SKM-1 treated with dmso at 0.1 percent for 144 hours (cell line): ENCODE measurements around the gene NAV2.

Experiments
- DNase-seq: peaks from one replicate; lab custom pipeline; 2025; ENCODE audit not compliant: unreplicated experiment; lab: John Stamatoyannopoulos, UW

NAV2 gene

DNA sequence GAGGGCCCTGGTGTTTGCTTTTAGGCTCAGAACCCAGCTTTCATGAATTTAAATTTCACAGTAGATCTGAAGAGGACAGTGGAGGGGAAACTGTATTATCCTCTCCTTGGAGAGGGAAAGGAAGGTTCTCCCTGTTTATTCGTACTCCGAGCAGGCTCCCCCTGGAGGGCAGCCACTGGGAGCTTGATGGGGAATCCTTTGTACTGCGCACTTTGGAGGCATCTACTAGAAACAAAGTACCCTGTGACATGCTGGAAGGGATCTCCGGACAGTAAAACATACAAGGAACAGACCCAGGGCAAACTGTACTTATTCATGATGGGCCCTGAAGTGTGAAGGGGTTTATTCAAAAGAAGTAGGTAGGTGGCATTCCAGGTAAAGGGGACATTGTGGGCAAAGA, 27.2 kb downstream of the NAV2 start:
- no peak for DNase-seq

DNA sequence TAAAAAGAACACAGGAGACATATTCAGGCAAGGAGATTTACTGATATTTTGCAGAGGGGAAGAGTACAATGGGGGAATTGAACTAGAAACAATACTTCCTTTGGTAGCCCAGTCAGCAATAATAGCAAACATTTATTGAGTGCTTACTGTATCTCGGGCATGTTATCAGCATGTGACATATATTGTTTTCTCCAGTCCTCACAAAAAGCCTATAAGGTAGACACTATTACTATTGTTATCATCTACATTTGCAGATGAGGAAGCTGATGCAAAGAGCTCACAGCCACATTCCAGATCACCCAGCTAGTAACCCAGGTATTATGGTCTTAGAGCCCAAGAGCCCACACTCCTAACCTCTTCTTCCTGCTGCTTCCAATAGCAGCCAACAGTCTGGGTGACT, 27.9 kb downstream of the NAV2 start:
- DNase-seq = no peak

DNA sequence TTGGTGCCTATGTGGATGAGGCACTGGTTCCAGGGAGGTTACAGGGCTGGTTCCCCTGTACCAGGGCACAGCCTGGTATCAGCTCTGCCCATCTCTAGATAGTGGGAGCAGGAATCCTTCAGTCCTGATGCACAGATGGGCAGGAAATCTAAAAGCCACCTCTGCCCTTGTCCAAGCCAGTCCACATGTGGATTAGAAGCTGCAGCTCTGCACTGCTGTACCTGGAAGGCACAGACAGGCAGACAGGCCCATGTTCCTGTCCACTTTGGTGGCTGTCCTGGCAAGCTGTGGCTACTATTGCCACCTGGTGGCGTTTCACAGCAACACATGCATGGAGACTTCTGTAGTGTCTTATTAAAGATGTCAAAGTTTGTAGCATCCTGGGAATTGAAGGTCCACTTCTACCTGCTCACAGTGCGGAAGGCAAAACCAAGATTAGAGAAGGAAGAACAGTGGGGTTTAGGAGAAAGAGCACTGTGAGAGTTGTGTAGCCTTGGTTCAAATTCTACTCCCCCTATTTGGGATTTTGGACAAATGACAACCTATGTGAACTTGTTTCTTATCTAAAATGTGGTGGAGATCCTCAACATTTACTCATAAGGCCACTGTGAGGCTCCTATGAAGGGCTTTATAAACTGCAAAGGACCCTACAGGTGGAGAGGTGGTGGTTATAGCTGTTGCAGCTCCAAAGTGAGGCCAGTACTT, 30.1 kb downstream of the NAV2 start:
- DNase-seq = peak; percentile 57

DNA sequence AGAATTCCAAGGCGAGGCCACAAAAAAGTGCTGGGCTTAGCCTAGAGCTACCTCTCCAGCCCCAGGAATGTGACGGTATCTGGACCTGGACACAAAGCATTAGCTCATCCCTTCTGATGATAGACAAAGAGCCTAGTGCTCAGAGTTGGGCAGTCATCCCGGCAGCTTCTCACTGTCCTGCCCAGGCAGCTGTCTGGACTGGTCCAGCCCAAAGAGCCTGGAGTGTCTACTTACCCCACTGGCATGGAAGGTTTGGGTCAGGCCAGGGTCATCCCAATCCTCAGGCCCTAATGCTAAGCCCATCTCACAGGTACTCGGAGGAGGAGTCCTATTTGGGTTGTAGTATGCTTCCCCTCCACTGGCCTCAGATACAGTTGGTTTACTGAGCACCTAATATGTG, 31.0 kb downstream of the NAV2 start:
- no peak for DNase-seq

DNA sequence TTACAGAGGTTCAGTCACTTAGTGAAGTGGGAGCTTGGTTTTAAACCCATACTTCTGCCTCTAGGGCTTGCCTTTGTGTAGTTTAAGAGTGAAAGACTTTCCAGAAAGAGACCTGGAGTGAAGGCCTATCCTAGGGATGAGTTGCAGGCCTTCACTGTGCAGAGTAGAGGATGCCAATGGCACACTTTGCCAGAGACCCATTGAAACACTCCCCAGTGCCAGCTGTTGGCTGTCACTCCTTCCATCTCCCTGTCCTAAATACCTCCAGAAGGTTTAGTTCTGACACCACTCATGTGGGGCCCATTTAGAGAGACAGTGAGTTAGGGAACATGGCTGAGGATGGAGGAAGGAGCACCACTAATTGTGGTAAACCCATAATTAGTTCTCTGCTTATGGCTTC, 31.5 kb downstream of the NAV2 start:
- DNase-seq = no peak

DNA sequence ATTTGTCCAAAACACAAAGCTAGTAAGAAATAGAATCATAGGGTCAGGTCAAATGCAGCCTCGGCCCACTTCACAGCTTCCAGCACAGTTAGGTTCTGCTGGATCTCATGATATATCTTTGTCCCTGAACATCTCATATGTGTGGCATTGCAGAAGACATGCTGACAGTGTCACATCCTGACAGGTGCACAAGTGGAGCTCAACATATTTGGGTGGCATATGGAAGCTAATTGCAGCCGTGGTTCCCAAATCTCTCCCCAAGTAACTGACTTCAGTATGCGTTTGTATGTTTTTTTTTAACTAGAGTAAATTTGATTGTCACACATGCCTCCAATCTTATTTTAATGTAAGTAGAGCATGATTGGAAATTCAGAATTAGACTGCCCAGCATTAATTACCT, 33.4 kb downstream of the NAV2 start:
- no peak for DNase-seq

DNA sequence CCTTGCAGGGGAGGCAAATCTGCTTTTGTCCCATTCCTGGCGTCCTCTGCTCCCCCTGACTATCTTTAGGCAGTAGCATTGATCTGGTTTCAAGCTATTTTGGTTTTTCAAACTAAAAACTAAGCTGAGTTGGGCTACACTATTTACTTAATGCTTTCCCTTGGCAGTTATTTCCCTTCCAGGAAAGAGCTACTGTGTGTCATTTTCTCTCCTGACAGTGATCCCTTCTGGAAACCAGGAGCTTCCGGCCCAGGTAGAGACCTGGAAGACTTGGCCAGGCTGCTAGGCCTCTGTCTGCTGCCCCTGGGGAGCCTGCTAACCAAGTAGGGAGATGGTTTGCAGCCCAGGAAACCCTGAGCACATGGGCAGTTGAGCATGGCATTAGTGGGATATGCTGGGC, 35.0 kb downstream of the NAV2 start:
- DNase-seq = no peak

DNA sequence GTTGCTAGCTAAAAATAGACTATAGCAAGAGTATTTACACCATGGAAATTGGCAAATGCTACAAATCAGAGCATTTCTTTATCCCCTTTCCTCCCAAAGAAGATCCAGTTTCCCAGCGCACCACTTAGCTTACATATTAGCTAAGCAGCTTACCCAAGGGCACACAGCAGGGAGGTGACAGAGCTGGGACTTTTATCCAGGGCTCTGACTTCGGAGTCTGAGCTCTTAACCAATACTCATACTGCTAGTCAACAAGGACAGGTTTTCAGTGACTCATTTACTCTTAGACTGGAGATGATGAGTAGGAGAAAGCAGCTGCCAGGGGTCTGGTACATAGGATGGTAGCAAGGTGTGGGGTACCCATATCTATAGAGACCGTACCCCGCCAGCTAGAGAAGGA, 38.4 kb downstream of the NAV2 start:
- no peak for DNase-seq

DNA sequence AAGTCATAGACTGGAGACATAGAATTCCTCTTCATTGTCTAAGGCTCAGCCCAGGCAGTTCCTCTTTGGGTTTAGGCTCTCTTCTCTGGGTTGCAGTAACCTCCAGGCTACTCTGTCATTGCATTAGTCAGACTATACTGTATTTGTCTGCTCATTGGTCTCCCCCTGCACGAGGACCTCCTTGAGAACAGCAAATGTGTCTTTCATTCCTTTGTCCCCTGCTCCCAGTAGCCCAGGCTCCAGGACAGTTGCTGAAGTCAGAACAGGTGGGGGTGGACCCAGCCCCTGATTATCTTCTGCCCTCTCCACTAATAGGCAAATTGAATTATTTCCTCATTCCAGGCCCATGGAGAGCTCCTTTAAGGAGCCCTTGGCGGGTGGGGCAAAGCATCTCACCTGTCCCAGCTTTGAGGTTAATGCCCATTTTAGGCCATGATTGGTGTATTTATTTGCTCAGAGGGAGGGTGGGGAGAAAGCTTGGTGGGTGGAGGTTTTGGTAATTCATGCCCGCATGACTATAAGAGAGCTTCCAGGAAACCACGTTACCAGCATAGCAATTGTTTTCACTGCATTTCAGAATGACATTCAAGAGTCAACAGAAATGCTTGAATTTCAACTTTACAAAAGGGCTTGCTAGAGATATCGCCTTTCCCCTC, 40.9 kb downstream of the NAV2 start:
- no peak for DNase-seq

DNA sequence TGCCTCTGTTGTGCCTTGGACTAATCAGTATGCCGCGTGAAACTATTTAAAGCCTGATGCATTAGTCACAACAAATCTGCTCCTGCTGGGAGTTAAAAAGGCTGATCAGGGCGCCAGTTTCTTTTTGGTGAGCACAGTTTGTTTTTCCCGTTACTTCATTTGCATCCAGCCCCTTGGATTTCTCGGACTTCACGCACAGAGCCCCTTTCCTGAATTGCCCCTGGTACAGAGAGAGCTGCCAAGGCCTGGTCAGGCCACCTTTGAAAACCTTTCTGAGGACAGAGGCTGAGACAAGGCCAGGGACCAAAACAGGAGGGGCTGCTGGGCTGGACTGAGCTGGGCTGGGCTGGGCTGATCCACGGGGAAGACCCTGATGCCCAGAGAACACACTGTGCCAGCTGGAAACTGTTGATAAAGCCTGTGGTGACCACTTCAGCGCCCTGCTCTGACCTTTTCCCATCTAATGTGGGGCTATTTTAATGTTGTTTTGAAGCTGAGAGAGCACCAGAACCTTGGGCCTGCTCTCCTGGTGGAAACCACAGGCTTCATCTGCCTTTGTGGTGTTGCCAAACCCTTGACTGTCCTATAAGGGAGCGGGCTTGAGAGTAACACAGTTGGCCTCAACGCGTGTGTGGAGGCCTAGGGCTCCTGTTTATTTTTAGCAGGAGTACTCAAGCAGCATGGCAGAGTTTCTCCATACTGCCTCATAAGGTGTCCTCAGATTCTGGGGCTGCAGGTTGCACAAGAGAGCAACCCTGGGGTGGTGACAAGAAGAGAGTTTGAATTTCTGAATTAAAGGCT, 44.2 kb downstream of the NAV2 start:
- no peak for DNase-seq

DNA sequence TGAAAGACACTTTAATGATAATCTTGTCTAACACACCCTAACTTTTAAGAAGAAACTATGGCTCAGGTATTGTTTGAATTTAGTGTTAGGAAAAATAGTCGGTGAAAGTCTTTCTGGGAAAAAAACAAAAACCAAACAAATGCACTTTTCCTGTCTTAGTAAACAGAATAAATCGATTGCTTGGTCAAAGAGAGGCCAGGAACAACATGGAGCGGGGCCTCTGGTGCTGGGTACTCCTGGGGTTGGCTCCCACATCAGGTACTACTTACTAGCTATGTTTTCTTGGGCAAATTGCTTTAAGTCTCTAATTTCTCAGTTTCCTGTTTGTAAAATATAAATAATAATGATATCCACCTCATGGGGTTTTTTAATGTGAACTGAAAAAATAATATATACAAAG, 46.8 kb downstream of the NAV2 start:
- no peak for DNase-seq

DNA sequence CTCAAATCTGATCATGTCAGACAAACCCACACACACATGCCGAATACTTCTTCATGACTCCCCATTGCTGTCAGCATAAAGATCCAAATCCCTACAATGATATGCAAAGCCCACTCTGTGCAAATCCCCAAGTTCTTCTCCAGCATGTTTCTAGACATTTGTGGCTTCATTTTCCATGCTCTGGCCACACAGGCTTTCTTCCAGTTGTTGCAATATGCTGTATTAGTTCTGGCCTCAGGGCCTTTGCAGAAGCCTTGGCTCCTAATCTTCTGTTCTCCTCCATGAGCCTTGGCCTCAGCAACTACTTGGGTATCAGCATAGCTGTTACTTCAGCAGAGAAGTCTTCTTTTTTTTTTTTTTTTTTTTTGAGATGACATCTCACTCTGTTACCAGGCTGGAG, 49.6 kb downstream of the NAV2 start:
- DNase-seq = no peak

DNA sequence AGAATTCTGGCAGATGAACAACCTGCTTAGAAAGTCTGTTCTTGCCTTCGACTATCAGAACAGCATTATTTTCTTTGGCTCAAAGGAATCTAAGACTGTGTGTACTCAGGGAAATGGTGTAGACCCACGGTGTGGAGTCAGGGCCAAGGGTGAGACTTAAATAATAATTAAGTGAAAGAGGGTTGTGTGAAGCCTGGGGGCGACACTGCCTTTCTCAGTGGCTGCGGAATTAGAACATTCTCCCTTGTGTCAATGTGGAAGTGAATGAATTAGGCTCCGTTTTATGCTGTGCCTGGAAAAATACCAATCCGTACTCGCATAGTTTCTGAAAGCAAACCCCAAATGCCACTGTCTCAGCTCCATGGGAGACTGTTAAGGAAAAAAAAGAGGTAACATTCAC, 50.7 kb downstream of the NAV2 start:
- no peak for DNase-seq

DNA sequence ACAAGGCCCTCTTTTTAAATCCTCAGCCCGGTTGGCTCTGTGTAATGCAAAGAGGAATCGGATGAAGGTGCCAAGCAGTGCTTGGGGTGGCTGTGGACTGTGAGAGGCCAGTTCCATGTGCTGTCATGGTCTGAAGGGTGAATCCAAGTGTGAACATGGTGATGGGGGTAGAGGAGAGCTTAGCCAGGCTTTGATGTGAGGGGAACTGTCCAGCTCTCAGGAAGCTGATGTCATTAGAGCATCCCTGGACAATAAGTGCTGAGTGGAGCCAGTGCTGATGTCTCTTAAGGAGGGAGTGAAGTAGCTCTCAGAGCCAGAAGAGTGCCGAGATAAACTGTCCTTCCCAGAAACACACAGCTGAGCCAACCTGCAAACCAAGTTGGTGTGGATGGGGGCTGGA, 53.6 kb downstream of the NAV2 start:
- DNase-seq = no peak

DNA sequence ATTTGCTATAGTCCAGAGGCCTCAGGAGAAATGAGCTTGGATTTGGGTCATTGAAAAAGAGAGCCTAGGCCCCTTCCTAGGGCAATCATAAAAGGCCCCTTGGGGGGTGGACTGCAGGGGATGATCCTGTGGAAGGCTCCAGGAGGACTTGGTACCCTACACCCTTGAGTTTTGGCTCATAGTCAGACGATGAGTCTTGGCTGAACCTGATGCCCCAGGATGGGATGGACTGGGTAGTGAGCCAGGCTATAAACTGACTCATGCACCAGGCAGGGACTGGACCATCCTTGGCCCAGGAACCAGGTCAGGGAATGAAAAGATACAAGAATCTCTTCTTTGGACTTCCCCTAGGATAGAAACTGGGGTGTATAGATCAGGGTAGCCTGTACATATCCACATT, 54.2 kb downstream of the NAV2 start:
- no peak for DNase-seq

DNA sequence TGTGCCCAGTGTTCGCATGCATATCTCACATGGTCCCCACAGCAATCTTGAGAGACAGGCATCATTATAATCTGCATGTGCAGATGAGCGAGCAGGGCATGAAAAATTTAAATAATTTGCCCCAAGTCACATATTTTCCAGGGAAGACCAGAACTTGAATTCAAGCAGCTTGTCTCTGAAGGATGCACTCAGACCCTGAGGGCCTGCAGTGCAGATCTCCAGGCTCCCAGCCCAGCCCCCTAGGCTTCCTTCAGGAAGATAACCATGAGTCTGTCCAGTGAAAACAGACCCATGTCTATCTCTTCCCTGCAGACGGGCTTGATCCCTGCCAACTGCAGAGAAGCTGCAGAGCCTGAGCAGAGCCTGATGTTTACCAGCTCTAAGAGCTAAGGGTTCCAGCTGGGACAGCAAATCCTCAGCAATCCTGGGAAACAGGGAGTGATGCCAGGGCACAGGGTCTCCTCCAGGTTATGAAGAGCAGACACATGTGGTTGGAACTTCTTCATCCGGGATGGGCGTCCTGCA, 55.1 kb downstream of the NAV2 start:
- no peak for DNase-seq

DNA sequence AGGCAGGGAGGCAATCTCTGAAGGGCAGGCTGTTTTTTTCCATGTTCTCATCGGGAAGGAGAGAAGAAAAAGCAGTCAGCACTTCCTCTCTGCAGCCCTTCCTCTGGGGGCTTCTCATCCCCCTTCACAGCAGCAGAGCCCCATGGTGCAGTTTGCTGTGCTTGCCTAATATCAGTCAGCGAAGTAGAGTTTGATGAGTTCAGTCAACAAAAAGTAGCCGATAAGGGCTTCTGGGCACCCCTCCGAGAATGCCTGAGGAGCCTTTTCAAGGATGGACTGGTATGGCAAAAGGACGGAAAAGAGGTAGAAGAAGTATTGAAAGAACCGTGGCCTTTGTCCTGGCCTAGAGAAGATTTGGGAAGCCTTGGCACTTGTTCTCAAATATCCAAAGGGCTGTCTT, 55.6 kb downstream of the NAV2 start:
- no peak for DNase-seq

DNA sequence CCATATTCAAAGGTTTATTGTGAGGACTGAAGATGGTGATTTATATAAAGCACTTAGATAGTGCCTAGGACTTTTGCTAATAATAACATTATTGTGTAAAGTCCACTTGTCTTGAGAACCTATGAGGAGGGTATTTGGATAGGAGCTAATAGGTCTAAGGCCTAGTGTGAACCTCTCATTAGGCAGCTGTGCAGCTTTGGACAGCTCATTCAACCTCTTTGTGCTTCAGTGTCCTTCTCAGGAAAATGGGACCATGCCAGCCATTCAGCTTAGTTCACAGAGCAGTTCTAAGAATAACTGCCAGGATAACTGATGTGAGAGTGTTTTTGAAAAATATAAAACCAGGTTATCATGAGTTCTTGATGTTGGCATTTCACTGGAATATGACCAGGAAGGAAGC, 56.2 kb downstream of the NAV2 start:
- no peak for DNase-seq

DNA sequence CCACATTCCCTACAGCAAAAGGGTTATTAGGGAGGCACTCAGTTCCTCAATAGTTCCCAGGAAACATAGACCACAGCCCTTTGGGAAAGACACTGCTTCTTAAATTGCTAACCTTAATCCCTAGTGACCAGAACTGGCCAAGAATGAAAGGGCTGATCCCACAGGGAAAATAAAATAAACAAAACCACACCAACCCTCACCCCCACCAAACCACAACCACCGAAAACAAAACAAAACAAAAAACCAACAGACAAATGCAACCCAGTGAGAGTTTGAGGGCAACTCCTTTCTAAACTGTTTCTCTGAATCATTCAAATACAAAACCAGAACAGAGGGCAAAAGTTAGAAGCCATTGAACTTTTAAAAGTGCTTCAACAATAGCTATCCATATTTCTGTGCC, 57.2 kb downstream of the NAV2 start:
- DNase-seq = no peak

DNA sequence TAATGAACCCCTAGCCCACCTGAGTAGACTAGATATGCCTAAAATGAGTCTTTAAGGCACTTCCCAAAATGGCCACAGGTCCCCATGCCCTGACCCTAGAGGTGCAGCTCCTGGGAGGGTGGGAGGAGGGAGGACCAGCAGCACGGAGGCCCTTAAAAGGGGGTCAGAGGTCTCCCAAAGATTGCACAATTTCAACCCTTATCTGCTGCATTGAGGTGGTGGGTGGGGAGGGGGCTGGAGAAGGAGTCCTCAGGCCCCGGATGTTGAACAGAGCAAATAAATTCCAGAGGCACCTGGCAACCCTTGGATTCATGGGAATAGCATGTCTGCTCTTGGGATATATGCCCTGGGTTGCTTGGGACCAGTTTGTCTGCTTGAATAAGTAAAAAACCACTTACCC, 57.6 kb downstream of the NAV2 start:
- DNase-seq = no peak

DNA sequence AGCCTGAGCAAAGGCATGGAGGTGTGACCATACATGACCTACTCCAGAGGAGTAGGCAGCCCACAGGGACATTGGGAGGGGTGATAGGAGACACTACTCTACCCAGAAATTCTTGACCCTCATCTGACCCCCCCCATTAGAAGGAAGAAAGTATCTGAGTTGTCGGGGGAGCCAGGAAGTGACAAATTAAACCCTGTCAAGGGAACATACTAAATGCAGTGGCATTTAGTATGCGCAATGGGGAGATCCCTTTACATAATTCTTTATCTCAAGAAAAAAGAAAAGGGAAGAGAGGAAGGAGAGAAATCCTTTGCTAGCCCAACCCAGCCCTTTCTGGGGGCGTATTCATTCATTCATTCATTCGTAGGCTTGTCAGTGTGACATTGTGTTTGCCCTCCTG, 58.8 kb downstream of the NAV2 start:
- no peak for DNase-seq

DNA sequence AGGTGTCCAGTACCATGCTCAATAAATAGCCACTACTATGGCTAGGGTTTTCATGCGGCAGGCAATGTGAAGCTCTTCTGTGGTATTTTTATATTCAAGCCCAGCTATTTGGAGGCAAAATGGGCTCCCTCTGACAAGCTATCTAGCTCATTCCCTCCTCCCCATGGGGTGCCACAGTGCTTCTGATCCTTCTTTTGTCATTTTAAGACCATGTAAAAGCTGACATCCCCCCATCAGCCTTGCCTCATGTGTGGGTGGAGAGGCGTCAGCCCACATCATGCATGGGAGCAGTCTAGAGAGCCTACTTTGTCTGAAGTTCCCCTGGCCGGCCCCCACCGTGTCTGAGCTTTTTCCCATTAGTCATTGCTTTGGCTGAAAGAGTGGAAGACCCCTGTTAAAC, 59.8 kb downstream of the NAV2 start:
- no peak for DNase-seq
